AG09309 (cell line): ENCODE data around the gene MAPK1.
"Not testable (repeated sequence)": the region's sequence is repeated elsewhere in the genome, so short reads cannot be mapped to it uniquely, and the experiment has no call there.

Experiments used
- DNase-seq: peaks from one replicate; pipeline ENCODE4 v3.0.0-alpha.2; 2010; ENCODE audit warnings: low read depth
- H3K4me3 ChIP-seq: 2 replicates; pipeline ENCODE4 v1.5.1; 2011; ENCODE audit warnings: mild to moderate bottlenecking, low read depth, low read length, moderate library complexity; ENCODE audit not compliant: control insufficient read depth
- TF ChIP-seq, protein P1 (sequence below): IDR thresholded peaks from 2 replicates; pipeline ENCODE4 v1.5.1; 2011; ENCODE audit warnings: mild to moderate bottlenecking, low read depth, low read length, inconsistent platforms; ENCODE audit not compliant: insufficient read depth, control insufficient read depth; ENCODE audit errors: missing control alignments

MAPK1 gene

DNA sequence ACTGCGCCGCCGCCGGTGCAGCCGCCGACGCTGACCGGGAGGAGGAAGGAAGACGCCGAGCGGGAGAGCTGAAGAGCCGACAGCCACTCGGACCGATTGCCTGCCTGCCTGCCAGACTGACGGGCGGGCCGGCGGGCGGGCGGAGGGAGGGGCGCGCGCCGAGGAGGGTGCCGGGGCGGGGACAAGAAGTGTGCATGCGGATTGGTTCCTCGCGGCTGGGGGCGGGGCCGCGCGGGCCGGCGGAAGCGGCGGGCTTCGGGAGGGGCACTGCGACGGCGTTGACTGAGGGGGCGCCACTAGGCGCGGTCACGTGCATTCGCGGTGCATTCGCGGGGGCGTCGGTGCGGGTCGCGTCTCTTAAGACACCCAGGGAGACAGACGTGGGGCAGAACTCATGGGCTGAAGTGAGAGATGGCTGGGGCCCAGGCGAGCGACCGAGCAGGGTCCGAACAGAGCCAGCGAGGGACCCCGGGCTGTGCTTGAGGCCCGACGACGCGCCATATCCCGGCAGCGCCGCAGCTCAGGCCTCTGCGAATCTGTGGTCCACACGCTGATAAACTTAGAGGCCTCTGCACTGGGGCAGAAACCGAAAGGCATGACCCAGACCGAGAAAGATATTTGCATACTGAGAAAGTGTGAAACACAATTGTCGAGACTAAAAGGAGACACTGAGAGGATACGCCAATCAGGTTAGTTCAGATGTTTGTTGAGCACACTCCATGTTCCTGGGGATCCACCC is at the start of gene MAPK1:
MAPK1 (minus strand) TSS at position 118 of the 739 bp plus-strand sequence. CDS start 205 bp downstream, outside the sequence.
- peak; percentile 35 for DNase-seq
- TF ChIP-seq, protein P1, sequence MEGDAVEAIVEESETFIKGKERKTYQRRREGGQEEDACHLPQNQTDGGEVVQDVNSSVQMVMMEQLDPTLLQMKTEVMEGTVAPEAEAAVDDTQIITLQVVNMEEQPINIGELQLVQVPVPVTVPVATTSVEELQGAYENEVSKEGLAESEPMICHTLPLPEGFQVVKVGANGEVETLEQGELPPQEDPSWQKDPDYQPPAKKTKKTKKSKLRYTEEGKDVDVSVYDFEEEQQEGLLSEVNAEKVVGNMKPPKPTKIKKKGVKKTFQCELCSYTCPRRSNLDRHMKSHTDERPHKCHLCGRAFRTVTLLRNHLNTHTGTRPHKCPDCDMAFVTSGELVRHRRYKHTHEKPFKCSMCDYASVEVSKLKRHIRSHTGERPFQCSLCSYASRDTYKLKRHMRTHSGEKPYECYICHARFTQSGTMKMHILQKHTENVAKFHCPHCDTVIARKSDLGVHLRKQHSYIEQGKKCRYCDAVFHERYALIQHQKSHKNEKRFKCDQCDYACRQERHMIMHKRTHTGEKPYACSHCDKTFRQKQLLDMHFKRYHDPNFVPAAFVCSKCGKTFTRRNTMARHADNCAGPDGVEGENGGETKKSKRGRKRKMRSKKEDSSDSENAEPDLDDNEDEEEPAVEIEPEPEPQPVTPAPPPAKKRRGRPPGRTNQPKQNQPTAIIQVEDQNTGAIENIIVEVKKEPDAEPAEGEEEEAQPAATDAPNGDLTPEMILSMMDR = peak; percentile 22
- H3K4me3 ChIP-seq = peak within 1 kb of the TSS; percentile 54

DNA sequence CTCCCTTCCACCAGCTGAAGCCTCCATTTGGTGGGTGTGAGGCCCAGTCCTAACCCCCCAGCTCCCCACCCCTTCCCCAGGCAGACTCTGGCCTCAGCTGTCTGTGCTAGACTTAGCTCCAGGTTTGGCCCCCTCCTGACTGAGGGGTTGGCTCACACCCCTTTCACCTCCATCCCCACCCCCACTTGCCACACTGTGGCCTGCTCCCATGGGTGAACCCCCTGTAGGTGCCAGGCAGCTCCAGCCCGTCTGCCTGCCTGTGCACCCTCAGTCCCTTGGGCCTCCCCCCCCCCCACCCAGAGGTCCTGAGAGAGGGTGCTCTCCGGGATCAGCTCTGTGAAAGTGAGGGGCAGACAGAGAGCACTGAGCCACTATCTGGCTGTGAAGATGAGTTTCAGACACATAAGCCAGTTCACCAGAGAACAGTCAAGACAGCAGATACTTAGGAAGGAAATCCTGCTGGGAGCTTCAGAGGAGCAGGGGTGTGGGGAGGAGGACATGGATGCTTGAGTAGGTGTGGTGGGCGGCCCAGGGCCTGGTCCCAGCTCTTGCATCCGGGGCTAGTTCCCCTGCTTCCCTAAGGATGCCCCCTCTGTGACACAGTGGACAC is 49.0 kb upstream of the MAPK1 start:
- TF ChIP-seq, protein P1 = no peak
- no peak for DNase-seq

DNA sequence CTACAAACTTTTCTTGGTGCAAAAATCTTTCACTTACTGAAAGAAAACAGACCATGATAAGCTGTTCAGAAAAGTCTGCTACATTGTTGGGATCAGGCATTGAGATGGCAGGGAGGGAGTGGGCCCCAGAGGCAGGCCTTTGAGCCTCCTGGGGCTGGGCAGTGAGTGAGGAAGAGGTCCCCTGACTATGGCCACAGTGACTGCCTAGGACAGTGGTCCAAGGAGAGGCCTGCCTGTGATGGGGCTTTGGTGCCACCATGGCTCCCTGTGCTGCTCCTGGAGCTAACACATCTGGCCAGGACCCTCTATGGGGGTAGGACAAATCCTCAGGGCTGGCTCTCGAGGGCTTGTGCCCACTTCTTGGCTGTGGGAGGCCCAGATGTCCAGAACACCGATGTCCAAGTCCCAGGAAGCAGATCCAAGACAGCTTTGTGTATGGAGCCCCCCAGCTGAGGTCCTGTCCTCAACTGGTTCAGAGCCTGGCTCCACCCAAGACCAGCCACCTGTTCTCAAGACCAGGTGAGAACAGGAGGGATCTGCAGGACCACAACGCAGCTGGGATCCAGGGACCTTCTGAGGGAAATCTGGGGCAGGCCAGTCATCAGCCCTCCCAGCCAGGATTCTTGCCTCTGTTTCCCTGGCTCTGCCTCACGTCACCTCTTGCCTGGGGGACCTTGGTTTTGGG is 48.3 kb upstream of the MAPK1 start:
- no peak for DNase-seq
- TF ChIP-seq, protein P1 = no peak
- no peak overlapping the region for H3K4me3 ChIP-seq

More for the DNA sequence above, 49.0 kb upstream of the MAPK1 start:
- no peak overlapping the region for H3K4me3 ChIP-seq

DNA sequence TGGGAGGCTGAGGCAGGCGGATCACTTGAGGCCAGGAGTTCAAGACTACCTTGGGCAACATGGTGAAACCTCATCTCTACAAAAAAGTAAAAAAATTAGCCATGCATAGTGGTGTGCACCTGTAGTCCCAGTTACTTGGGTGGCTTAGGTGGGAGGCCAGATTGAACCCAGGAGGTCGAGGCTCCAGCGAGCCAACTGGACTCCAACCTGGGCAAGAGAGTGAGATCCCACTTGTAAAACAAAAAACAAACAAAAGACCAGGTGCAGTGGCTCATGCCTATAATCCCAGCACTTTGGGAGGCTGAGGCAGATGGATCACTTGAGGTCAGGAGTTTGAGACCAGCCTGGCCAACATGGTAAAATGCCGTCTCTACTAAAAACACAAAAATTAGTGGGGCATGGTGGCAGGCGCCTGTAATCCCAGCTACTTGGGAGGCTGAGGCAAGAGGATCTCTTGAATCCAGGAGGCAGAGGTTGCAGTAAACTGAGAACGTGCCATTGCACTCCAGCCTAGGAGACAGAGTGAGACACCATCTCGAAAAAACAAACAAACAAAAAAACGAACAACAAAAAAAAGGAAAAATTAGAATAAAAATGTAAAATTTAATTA is 46.7 kb upstream of the MAPK1 start:
- not testable (repeated sequence) for H3K4me3 ChIP-seq, DNase-seq

DNA sequence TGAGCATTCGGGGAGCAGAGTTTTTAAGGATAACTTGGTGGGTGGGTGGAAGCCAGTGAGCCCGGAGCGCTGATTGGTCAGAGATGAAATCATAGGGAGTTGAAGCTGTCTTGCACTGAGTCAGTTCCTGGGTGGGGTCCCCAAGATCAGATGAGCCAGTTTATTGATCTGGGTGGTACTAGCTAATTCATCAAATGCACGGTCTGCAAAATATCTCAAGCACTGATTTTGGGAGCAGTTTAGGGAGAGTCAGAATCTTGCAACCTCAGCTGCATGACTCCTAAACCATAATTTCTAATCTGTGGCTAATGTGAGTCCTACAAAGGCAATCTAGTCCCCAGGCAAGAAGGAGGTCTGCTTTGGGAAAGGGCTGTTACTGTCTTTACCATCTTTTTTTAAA is 42.9 kb upstream of the MAPK1 start:
- not testable (repeated sequence) for DNase-seq, H3K4me3 ChIP-seq

DNA sequence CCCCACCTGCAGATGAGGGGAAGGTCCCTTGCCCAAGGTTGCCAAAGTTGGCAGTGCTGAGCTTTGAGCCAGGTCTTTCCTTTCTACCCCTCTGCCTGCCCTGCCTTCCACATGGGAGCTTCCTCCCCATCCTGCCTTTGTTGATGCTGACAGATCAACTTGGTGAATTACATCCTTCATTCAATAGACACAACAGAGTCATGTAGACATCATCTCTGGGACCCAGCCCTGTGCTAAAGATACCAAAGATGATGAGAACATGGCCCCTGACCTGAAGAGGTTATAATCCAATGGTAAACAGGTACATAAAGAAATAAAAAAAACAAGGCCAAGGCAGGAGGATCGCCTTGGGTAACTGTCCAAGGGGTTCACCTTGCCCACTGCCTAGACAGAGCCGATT is 42.4 kb upstream of the MAPK1 start:
- H3K4me3 ChIP-seq = no peak overlapping the region
- TF ChIP-seq, protein P1 = no peak
- DNase-seq = no peak

DNA sequence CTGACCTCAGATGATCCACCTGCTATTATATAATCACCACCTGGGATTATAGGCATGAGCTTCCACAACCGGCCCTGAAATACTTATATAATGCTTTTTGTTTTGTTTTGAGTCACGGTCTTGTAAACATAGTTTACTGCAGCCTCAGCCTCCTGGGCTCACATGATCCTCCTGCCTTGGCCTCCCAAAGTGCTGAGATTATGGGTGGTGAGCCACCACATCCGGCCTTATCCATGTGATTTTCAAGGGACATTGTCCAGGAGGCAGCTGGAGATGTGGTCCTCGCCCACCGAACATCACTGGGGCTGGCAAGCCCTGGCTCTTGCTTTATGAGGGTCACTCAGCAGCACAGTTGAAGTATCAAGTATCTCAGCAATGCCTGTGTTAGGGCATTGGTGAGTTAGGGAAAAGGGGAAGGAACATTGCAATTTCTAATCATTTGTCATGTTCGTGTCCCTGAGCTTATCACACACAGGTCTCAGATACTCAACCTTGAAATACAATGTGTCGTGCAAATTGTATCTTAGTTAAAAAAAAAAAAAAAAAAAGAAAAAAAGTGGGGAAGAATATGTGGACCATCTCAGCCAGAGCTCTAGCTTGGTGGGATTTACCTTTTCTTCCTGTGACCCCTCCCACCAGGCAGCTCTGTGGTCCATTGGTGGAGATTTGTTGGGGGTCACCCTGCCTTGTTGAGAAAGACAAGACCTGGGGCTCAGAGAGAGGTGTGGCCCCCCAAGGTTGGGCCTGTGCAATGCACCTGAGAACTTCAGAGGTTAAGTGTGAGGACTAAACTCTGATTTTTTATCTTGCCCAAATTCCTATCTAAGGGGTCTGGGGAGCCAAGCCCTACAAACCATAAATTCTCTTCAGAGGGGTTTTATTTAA is 40.4 kb upstream of the MAPK1 start:
- TF ChIP-seq, protein P1 = no peak
- no peak overlapping the region for H3K4me3 ChIP-seq
- no peak for DNase-seq

DNA sequence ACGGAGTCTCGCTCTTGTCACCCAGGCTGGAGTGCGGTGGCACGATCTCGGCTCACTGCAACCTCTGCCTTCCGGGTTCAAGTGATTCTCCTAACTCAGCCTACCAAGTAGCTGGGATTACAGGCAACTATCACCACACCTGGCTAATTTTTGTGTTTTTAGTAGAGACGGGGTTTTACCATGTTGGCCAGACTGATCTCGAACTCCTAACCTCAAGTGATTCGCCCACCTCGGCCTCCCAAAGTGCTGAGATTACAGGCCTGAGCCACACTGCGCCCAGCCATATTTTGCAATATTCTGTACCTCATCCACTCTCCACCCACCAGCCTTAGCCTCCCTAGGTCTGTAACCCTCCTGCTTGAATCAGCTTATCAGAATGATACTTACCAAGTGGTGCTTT is 37.8 kb upstream of the MAPK1 start:
- not testable (repeated sequence) for DNase-seq

More for the DNA sequence above, 37.8 kb upstream of the MAPK1 start:
- not testable (repeated sequence) for H3K4me3 ChIP-seq
